ENCODE data around the gene PITPNC1. TPM values are rescaled to one million over a fixed set of nuclear protein-coding genes. Genes with fewer than 3 reads are reported as not detected.
"Not testable (repeated sequence)": the region's sequence is repeated elsewhere in the genome, so short reads cannot be mapped to it uniquely, and the experiment has no call there.

The PITPNC1 gene
- total RNA-seq, 1 donor from 2014 or later, result 25.4 TPM

DNA sequence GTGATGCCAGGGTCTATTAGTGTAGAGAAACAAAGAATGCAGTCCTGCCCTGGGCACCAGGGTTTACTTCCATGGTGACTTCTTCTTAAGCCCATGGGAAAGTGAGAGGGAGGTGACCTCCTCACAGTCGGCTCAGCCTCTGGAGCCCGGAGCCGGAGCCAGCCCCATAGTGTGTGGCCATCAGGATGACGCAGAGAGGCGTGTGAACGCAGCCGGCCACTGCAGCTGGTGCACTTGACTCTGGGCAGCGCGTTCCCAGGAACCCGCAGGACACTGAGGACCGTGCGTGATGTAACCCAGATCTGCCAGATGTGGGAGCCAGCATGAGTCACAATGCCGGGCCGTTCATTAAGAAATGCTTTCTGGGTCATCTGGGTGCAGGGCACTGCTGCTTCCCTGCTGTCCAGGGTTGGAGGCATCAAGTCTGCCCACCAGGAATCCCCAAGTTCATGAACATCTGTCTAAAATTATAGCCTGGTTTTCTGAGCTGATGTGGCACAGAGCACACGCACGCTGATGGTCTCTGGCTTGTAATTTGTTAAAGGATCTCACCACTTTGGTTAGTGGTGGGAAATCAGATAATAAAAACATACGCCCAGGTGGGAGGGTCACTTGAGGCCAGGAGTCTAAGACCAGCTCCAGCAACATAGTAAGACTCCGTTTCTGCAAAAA lies 114.1 kb downstream of the PITPNC1 start:
- Histone ChIP-seq H3K27me3 (no peaks in the 10 kb centered on the region), H3K36me3 (no peaks in the 10 kb centered on the region), H3K4me1 (peaks cover 15% of the 10 kb centered on the region), H3K9me3 (no peaks in the 10 kb centered on the region), H3K4me3 (peak overlapping the region; percentile 0), H3K27ac (no peak overlapping the region)
- DNase-seq, result peak; percentile 87
- intact Hi-C loops (cut with DNase I), result no loop called here
- TF ChIP-seq, protein P1, sequence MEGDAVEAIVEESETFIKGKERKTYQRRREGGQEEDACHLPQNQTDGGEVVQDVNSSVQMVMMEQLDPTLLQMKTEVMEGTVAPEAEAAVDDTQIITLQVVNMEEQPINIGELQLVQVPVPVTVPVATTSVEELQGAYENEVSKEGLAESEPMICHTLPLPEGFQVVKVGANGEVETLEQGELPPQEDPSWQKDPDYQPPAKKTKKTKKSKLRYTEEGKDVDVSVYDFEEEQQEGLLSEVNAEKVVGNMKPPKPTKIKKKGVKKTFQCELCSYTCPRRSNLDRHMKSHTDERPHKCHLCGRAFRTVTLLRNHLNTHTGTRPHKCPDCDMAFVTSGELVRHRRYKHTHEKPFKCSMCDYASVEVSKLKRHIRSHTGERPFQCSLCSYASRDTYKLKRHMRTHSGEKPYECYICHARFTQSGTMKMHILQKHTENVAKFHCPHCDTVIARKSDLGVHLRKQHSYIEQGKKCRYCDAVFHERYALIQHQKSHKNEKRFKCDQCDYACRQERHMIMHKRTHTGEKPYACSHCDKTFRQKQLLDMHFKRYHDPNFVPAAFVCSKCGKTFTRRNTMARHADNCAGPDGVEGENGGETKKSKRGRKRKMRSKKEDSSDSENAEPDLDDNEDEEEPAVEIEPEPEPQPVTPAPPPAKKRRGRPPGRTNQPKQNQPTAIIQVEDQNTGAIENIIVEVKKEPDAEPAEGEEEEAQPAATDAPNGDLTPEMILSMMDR (IDR thresholded peaks at IDR 0.05), result no peak
- ATAC-seq, result peak; percentile 96

DNA sequence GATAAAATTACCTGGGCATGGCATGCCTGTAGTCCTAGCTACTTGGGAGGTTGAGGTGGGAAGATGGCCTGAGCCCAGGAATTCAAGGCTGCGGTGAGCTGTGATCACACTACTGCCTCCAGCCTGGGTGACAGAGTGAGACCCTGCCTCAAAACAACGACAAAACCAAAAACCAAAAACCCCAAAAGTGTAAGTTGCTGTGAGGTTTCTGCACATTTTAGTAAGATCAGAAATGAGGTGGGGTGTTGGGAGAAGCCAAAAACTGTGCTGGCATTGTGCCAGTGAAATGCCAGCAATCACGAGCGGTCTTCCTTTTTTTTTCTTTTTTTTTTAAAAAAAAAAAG lies 114.6 kb downstream of the PITPNC1 start:
- Histone ChIP-seq H3K4me1 (peaks cover 15% of the 10 kb centered on the region), H3K4me3 (no peak overlapping the region), H3K27ac (no peak overlapping the region), H3K36me3 (no peaks in the 10 kb centered on the region), H3K27me3 (no peaks in the 10 kb centered on the region), H3K9me3 (no peaks in the 10 kb centered on the region)
- TF ChIP-seq, protein P1 (IDR thresholded peaks at IDR 0.05), result no peak
- no peak for ATAC-seq
- DNase-seq, result no peak
- intact Hi-C loops (cut with DNase I), result no loop called here

- DNase-seq (no peak), ATAC-seq (no peak)
- H3K27ac ChIP-seq, result no peak overlapping the region
- no peaks in the 10 kb centered on the region for H3K9me3 ChIP-seq
- H3K4me1 ChIP-seq, result peaks cover 15% of the 10 kb centered on the region
- H3K27me3 ChIP-seq, result no peaks in the 10 kb centered on the region
- TF ChIP-seq, protein P1 (IDR thresholded peaks at IDR 0.05), result no peak
- intact Hi-C loops (cut with DNase I), result no loop called here
- H3K4me3 ChIP-seq, result no peak overlapping the region
- H3K36me3 ChIP-seq, result no peaks in the 10 kb centered on the region
These were observed 115.2 kb downstream of the PITPNC1 start for GRCh38 chr17:67492251-67492740.

GRCh38 chr17:67492824-67493517 lies 115.9 kb downstream of the PITPNC1 start:
- intact Hi-C loops (cut with DNase I), result no loop called here
- no peak overlapping the region for H3K4me3 ChIP-seq

GRCh38 chr17:67493812-67494211 lies 116.7 kb downstream of the PITPNC1 start:
- H3K4me3 ChIP-seq, result no peak overlapping the region
- DNase-seq (no peak), ATAC-seq (no peak)
- H3K36me3 ChIP-seq, result no peaks in the 10 kb centered on the region
- H3K4me1 ChIP-seq, result peaks cover 15% of the 10 kb centered on the region
- H3K27me3 ChIP-seq, result no peaks in the 10 kb centered on the region
- intact Hi-C loops (cut with DNase I), result no loop called here
- H3K9me3 ChIP-seq, result no peaks in the 10 kb centered on the region
- no peak overlapping the region for H3K27ac ChIP-seq
- TF ChIP-seq, protein P1 (IDR thresholded peaks at IDR 0.05), result no peak

More at GRCh38 chr17:67492824-67493517, 115.9 kb downstream of the PITPNC1 start:
- Histone ChIP-seq H3K27ac (no peak overlapping the region), H3K9me3 (no peaks in the 10 kb centered on the region), H3K36me3 (no peaks in the 10 kb centered on the region), H3K27me3 (no peaks in the 10 kb centered on the region), H3K4me1 (peaks cover 15% of the 10 kb centered on the region)
- DNase-seq (no peak), ATAC-seq (no peak)
- TF ChIP-seq, protein P1 (IDR thresholded peaks at IDR 0.05), result no peak

GRCh38 chr17:67495534-67495933 lies 118.5 kb downstream of the PITPNC1 start:
- DNase-seq; H3K27ac ChIP-seq; H3K36me3 ChIP-seq; H3K27me3 ChIP-seq; H3K4me3 ChIP-seq; ATAC-seq; intact Hi-C loops (cut with DNase I); H3K9me3 ChIP-seq: not testable (repeated sequence)
- H3K4me1 ChIP-seq, result peaks cover 12% of the 10 kb centered on the region

All from upper lobe of right lung (tissue), 1 donor.